Neuron (in vitro differentiated cells): ENCODE results near the gene ZMYND11.

Experiments used
- H2AFZ ChIP-seq: one replicate; pipeline ENCODE4 v1.6.1; 2013; ENCODE audit warnings: low read depth, mild to moderate bottlenecking, inconsistent platforms, low read length, moderate library complexity
- H3K27me3 ChIP-seq: one replicate; pipeline ENCODE4 v1.6.1; 2013; ENCODE audit warnings: low read length; ENCODE audit not compliant: insufficient read depth
- H3K36me3 ChIP-seq: one replicate; pipeline ENCODE4 v1.6.1; 2013; ENCODE audit warnings: low read length; ENCODE audit not compliant: insufficient read depth
- H3K4me1 ChIP-seq: one replicate; pipeline ENCODE4 v1.6.1; 2013; ENCODE audit warnings: low read length; ENCODE audit not compliant: insufficient read depth
- H3K4me3 ChIP-seq: 2 replicates; pipeline ENCODE4 v1.5.1; 2013; ENCODE audit warnings: mild to moderate bottlenecking, low read length, moderate library complexity
- H3K9me3 ChIP-seq: one replicate; pipeline ENCODE4 v1.6.1; 2013; ENCODE audit warnings: low read length

The ZMYND11 gene

GRCh38 chr10:226018-226417 is 90.8 kb downstream of the ZMYND11 start:
- Histone ChIP-seq H3K4me3 (no peak overlapping the region), H2AFZ (no peak overlapping the region), H3K4me1 (no peaks in the 10 kb centered on the region), H3K36me3 (peaks cover 5% of the 10 kb centered on the region), H3K27me3 (no peaks in the 10 kb centered on the region), H3K9me3 (no peaks in the 10 kb centered on the region)

- H3K9me3 ChIP-seq: no peaks in the 10 kb centered on the region
- no peaks in the 10 kb centered on the region for H3K4me1 ChIP-seq
- no peak overlapping the region for H2AFZ ChIP-seq
- no peak overlapping the region for H3K4me3 ChIP-seq
- no peaks in the 10 kb centered on the region for H3K27me3 ChIP-seq
- no peaks in the 10 kb centered on the region for H3K36me3 ChIP-seq
Measured at GRCh38 chr10:227014-227413, 91.8 kb downstream of the ZMYND11 start.

DNA sequence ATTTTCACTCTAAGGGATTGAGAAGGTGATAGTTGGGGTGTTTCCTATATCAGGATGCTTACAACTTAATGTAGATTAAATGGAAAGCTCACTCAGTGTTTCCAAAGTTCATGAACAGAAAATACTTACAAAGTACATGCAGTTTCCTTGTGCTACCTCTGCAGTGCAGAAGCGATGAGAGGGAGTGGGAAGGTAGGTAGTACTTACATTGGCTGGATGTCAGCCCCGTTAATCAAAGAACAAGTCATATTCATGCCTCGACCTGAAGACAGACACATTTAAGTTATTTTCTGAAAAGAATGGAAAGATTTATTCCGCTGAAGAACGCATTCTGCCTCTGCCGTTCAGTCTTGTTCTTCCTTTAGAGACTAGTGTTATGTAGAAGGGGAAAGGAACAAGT is 93.1 kb downstream of the ZMYND11 start:
- Histone ChIP-seq H3K9me3 (no peaks in the 10 kb centered on the region), H3K36me3 (no peaks in the 10 kb centered on the region), H3K4me1 (no peaks in the 10 kb centered on the region), H3K27me3 (no peaks in the 10 kb centered on the region), H2AFZ (no peak overlapping the region), H3K4me3 (no peak overlapping the region)

- Histone ChIP-seq H2AFZ (no peak overlapping the region), H3K9me3 (no peaks in the 10 kb centered on the region), H3K4me1 (no peaks in the 10 kb centered on the region), H3K36me3 (peaks cover 3% of the 10 kb centered on the region), H3K27me3 (no peaks in the 10 kb centered on the region), H3K4me3 (no peak overlapping the region)
Measured at GRCh38 chr10:230758-231157, 95.5 kb downstream of the ZMYND11 start.

DNA sequence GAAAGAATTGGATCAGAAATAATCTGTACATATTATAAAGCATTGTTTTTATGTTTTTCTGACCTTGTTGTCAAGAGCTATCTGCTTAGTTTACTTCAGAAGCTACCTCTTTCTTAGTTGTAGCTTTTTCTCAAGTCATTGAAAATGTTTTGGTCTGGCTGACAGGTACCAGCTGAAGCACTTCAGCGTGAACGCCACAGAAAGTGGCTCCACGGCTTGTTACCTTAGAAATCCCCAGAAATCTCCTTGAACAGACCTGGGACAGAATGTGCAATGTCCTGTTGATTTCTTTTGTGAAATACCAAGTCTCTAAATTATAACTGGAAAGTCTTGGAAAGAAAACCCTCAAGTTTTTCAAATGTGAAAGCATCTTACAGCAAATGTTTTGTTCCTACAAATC is 96.8 kb downstream of the ZMYND11 start:
- no peaks in the 10 kb centered on the region for H3K4me1 ChIP-seq

DNA sequence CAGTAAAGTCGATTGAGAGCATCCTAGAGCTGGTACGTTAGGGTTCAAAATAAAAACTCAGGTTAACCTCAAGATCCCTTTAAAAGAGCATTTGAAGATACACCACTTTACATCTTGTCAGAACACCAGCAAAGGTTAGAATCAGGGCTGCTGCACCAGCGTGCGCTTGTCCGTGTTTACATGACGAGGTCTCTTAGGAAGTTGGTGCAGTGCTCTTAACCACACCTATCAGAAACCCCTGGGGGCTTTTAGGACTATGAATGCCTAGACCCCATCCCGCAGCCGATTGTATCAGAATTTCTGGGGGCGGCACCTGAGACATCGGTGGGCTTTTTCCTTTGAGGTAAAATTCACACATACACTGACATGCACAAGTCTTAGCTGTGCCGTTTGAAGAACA is 97.6 kb downstream of the ZMYND11 start:
- H3K9me3 ChIP-seq: no peaks in the 10 kb centered on the region
- no peak overlapping the region for H3K4me3 ChIP-seq
- no peak overlapping the region for H2AFZ ChIP-seq
- H3K36me3 ChIP-seq: peaks cover 14% of the 10 kb centered on the region
- H3K4me1 ChIP-seq: no peaks in the 10 kb centered on the region
- no peaks in the 10 kb centered on the region for H3K27me3 ChIP-seq

More for the DNA sequence above, 96.8 kb downstream of the ZMYND11 start:
- H3K36me3 ChIP-seq: peaks cover 9% of the 10 kb centered on the region
- no peak overlapping the region for H2AFZ ChIP-seq
- H3K9me3 ChIP-seq: no peaks in the 10 kb centered on the region
- no peaks in the 10 kb centered on the region for H3K27me3 ChIP-seq
- H3K4me3 ChIP-seq: no peak overlapping the region

- Histone ChIP-seq H2AFZ (no peak overlapping the region), H3K9me3 (no peaks in the 10 kb centered on the region), H3K4me3 (no peak overlapping the region), H3K4me1 (no peaks in the 10 kb centered on the region), H3K27me3 (no peaks in the 10 kb centered on the region), H3K36me3 (peaks cover 30% of the 10 kb centered on the region)
Measured at GRCh38 chr10:234708-235406, 99.6 kb downstream of the ZMYND11 start.

DNA sequence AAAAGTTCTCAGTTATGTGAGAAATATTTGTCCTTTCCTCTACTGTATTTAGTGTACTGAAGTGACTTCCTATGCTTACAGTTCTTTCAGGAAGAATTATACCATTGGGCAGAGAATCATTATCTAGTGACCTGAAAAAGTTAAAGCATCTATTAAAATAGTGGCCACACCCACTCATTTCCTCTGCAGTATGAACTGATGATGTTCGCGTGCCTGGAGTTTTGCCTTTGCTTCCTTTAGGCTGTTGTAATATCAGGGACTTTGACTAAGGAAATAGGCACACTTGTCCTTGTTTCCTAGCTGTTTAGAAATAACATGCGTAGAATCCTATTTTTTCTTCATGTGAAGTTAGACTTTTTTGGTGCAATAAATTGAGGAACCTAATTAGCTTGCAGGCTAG is 100.7 kb downstream of the ZMYND11 start:
- Histone ChIP-seq H3K4me3 (no peak overlapping the region), H3K36me3 (peaks cover 37% of the 10 kb centered on the region), H3K9me3 (no peaks in the 10 kb centered on the region), H3K4me1 (no peaks in the 10 kb centered on the region), H2AFZ (no peak overlapping the region), H3K27me3 (no peaks in the 10 kb centered on the region)

GRCh38 chr10:239109-239508 is 103.9 kb downstream of the ZMYND11 start:
- Histone ChIP-seq H2AFZ (no peak overlapping the region), H3K4me3 (no peak overlapping the region), H3K9me3 (no peaks in the 10 kb centered on the region), H3K36me3 (peaks cover 51% of the 10 kb centered on the region), H3K27me3 (no peaks in the 10 kb centered on the region), H3K4me1 (peaks cover 2% of the 10 kb centered on the region)

- Histone ChIP-seq H2AFZ (no peak overlapping the region), H3K4me1 (peaks cover 2% of the 10 kb centered on the region), H3K27me3 (no peaks in the 10 kb centered on the region), H3K4me3 (no peak overlapping the region), H3K36me3 (peaks cover 64% of the 10 kb centered on the region), H3K9me3 (no peaks in the 10 kb centered on the region)
Measured at GRCh38 chr10:241451-241850, 106.2 kb downstream of the ZMYND11 start.

DNA sequence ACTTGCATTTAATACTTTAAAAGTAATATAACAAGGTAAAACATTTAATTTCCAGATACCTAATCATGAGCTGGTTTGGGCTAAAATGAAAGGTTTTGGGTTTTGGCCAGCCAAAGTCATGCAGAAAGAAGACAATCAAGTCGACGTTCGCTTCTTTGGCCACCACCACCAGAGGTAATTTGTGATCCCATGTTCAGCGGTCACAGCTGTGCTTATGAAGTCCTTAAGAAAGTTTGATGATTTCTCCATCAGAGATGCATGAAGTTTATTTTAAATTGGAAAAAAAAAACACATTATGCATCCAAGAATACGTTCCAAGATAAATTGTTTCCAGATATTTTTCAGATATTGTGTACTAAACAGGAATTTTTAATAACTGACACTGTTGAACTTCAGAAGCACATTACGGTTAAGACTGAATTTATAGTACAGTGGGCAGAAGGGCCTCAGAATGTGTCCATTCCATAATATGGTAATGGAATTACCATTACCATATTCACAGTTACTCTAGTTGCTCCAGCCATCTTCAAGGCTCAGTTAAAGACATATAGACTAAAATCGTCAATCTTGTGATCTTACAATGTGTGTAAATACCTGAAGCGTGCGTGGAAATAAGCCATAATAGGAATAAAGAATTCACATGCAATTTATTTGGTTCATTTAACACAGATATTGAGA is 106.8 kb downstream of the ZMYND11 start:
- H3K4me1 ChIP-seq: peaks cover 2% of the 10 kb centered on the region
- no peaks in the 10 kb centered on the region for H3K9me3 ChIP-seq
- no peak overlapping the region for H3K4me3 ChIP-seq
- H3K36me3 ChIP-seq: peaks cover 65% of the 10 kb centered on the region
- H3K27me3 ChIP-seq: no peaks in the 10 kb centered on the region
- H2AFZ ChIP-seq: no peak overlapping the region

- Histone ChIP-seq H3K27me3 (no peaks in the 10 kb centered on the region), H3K4me3 (no peak overlapping the region), H3K36me3 (peaks cover 71% of the 10 kb centered on the region), H2AFZ (no peak overlapping the region), H3K9me3 (no peaks in the 10 kb centered on the region), H3K4me1 (peaks cover 2% of the 10 kb centered on the region)
Measured at GRCh38 chr10:244227-244626, 109.0 kb downstream of the ZMYND11 start.

DNA sequence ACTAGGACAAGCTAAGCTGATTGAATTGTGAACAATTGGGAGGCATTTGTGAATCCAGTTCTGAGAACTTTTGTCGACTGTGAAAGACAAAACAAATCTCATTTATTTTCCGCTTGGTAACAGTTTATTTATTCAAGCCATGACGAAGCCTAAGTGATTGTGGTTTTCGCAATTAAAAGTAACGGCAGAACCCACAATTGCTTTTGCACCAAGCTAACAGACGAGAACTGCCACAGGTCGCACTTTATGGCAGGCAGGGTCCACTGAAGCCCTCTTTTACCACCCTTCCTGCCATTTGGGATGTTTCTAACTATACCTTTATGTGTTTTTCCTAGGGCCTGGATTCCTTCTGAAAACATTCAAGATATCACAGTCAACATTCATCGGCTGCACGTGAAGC is 111.2 kb downstream of the ZMYND11 start:
- no peak overlapping the region for H3K4me3 ChIP-seq
- peaks cover 2% of the 10 kb centered on the region for H3K4me1 ChIP-seq
- no peaks in the 10 kb centered on the region for H3K27me3 ChIP-seq
- H3K36me3 ChIP-seq: peaks cover 79% of the 10 kb centered on the region
- H2AFZ ChIP-seq: no peak overlapping the region
- no peaks in the 10 kb centered on the region for H3K9me3 ChIP-seq

DNA sequence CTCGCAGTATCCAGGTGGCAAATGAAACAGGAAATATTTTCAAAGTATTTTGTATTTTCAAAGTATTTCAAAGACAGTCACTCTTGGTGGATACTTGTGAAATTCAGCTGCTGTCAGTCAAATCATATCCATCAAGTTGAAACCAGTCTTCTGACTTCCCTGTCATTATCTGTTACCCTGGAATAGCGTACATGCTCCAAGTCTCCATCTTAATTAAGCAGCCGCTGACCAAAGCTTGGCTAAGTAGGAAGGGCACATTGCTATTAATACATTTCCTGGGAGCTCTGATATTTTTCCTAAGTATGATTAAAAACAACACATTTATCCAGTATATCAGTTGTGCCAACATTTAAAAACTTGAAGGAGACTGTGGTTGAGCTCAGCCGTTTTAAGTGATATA is 112.2 kb downstream of the ZMYND11 start:
- H3K4me3 ChIP-seq: no peak overlapping the region
- no peaks in the 10 kb centered on the region for H3K27me3 ChIP-seq
- H3K36me3 ChIP-seq: peaks cover 82% of the 10 kb centered on the region
- no peaks in the 10 kb centered on the region for H3K4me1 ChIP-seq
- no peak overlapping the region for H2AFZ ChIP-seq
- H3K9me3 ChIP-seq: no peaks in the 10 kb centered on the region
